Heart right ventricle (tissue), 16 donors: ENCODE measurements around the gene KLHL42. TPM values are rescaled to one million over a fixed set of nuclear protein-coding genes. Genes with fewer than 3 reads are reported as not detected.

Experiments used
- ATAC-seq, 8 donors: fragments of 200-7000 bp; cut with Tn5 transposase; one replicate each; pipeline ENCODE4 v1.9.1; 2020; ENCODE audit warnings: mild to moderate bottlenecking in 8 of 8, moderate library complexity in 8 of 8, moderate number of reproducible peaks in 1 of 8
- DNase-seq, 2 donors: peaks; one replicate each; pipeline ENCODE4 v3.0.0-alpha.2; 2020
- H3K27ac ChIP-seq, 10 donors: fragments of 200-600 bp; sonication (generic) in 2 of 10; one replicate each; pipeline versions ENCODE4 v1.5.0 to v1.8.0; 2020 to 2022; ENCODE audit warnings: mild to moderate bottlenecking in 3 of 10
- H3K27me3 ChIP-seq, 7 donors: fragments of 200-600 bp; one replicate each; pipeline ENCODE4 v1.8.0; 2021 to 2022; ENCODE audit warnings: mild to moderate bottlenecking in 2 of 7
- H3K36me3 ChIP-seq, 9 donors: fragments of 200-600 bp; sonication (generic) in 1 of 9; one replicate each; pipeline versions ENCODE4 v1.5.0 to v1.8.0; 2020 to 2022; ENCODE audit warnings: mild to moderate bottlenecking in 2 of 9
- H3K4me1 ChIP-seq, 9 donors: fragments of 200-600 bp; sonication (generic) in 1 of 9; one replicate each; pipeline versions ENCODE4 v1.5.0 to v1.8.0; 2020 to 2022; ENCODE audit warnings: mild to moderate bottlenecking in 4 of 9
- H3K4me3 ChIP-seq, 10 donors: fragments of 200-600 bp; sonication (generic) in 2 of 10; one replicate each; pipeline versions ENCODE4 v1.5.0 to v1.8.0; 2020 to 2022; ENCODE audit warnings: mild to moderate bottlenecking in 7 of 10, moderate library complexity in 2 of 10
- H3K9me3 ChIP-seq, 11 donors: fragments of 200-600 bp in 10 of 11; sonication (generic) in 2 of 11; one replicate each; pipeline versions ENCODE4 v1.5.0 to v1.8.0; 2013 to 2022; ENCODE audit warnings: mild to moderate bottlenecking in 2 of 11, control low read depth in 1 of 11, moderate library complexity in 1 of 11
- CTCF ChIP-seq, 9 donors: fragments of 200-600 bp; sonication (generic) in 2 of 9; IDR thresholded peaks; one replicate each; pipeline versions ENCODE4 v1.5.0 to v1.8.0; 2021 to 2022; ENCODE audit warnings: antibody characterized with exemption in 9 of 9, mild to moderate bottlenecking in 5 of 9, moderate library complexity in 1 of 9
- WGBS, 2 donors: extraction: QIAGEN DNeasy Blood & Tissue Kit; methylation state at CpG; one replicate each; pipeline ENCODE4 v1.1.7; 2013; ENCODE audit warnings: inconsistent platforms in 1 of 2; 5-methylcytosine and 5-hydroxymethylcytosine counted together
- intact Hi-C, 10 donors: fragments of 100-400 bp; cut with DNase I; formaldehyde crosslinking; loops; one replicate each; pipeline versions ENCODE4 v1.11.1 to v1.14.2; 2022
- polyA plus RNA-seq, 2 donors: library from polyadenylated mRNA; stranded (reverse); fragments of 200-250 nt; gene quantifications; one replicate each; pipeline ENCODE4 v1.2.3, GENCODE V29; 2013
- total RNA-seq, 10 donors: library from RNA; stranded (reverse); fragmentation: NEBNext Ultra II Directional in 3 of 10; extraction: Animal tissue kit (Norgen Biotek cat#: 25700) in 3 of 10; gene quantifications; one replicate each; pipeline versions ENCODE4 v1.2.1 to v1.2.4, GENCODE V29; 2021 to 2023
- donor health status: Arrhythmogenic right ventricular cardiomyopathy.
- donor health status: ischemic (EF 13 %, LVEDD 7.1; RV severe dilation, severe dysfunction).
- donor health status: healthy with polysubstance abuse.
- donor health status: DM: no; HTN: yes; CAD: no.
- donor health status: DM: no; HTN: no; CAD: no.
- donor health status: ischemic (EF 25% LVEDD 6.9; RV normal size, moderate dysfunction).
- donor health status: ischemic (EF 25% LVEDD 5.7; RV mildly dilated, moderate dysfunction).
- donor health status: healthy.
- donor health status: DM: yes; HTN: yes; CAD: no.
- donor health status: Ischemic cardiomyopathy.
- donor health status: ischemic (EF 35%, LVEDD 5.7; RV mildly dilated, moderate dysfunction).
- donor health status: nonischemic (EF 11% LVEDD 7.7; RV severe dilation, severe dysfunction).
- donor health status: DM: yes; HTN: yes; CAD: no.
- donor health status: PGD.
- donor health status: ischemic (EF 29% LVEDD 5.4; RV normal size, mild dysfunction).
- donor health status: nonischemic (EF 23%, LVEDD 6.1; RV moderate dilation, normal function).

KLHL42 gene
- total and polyA plus RNA-seq, 12 donors: 4.0 to 10.9 (median 6.4) TPM

GRCh38 chr12:27790179-27790578 lies 10.1 kb downstream of the KLHL42 start:
- peaks cover 0 to 11% (median 0%) of the 10 kb centered on the region in 9 donors for H3K4me1 ChIP-seq
- ATAC-seq (no peak), DNase-seq (no peak)
- WGBS, 2 donors: 95 to 98% methylated on average over 2 of the region's 2 CpGs
- H3K27me3 ChIP-seq: no peaks in the 10 kb centered on the region
- no peak overlapping the region for H3K4me3 ChIP-seq
- H3K9me3 ChIP-seq: no peaks in the 10 kb centered on the region
- no peak overlapping the region for H3K27ac ChIP-seq
- intact Hi-C loops: no loop called here
- H3K36me3 ChIP-seq: peaks cover 0 to 55% (median 9%) of the 10 kb centered on the region in 9 donors
- no peak for TF ChIP-seq CTCF (IDR thresholded peaks at IDR 0.05)

- H3K27me3 ChIP-seq: no peaks in the 10 kb centered on the region
- peaks cover 0 to 94% (median 37%) of the 10 kb centered on the region in 9 donors for H3K36me3 ChIP-seq
- H3K4me1 ChIP-seq: no peaks in the 10 kb centered on the region
- ATAC-seq (no peak), DNase-seq (no peak)
- intact Hi-C loops: no loop called here
- WGBS, 2 donors: 93 to 95% methylated on average over 6 of the region's 6 CpGs
- no peak overlapping the region for H3K4me3 ChIP-seq
- no peaks in the 10 kb centered on the region for H3K9me3 ChIP-seq
- TF ChIP-seq CTCF (IDR thresholded peaks at IDR 0.05): no peak
- H3K27ac ChIP-seq: no peak overlapping the region
Observed at GRCh38 chr12:27794818-27795584, 15.0 kb downstream of the KLHL42 start.

- Histone ChIP-seq H3K9me3 (no peaks in the 10 kb centered on the region), H3K27me3 (no peaks in the 10 kb centered on the region), H3K4me3 (no peak overlapping the region), H3K36me3 (peaks cover 0 to 98% (median 37%) of the 10 kb centered on the region in 9 donors), H3K4me1 (no peaks in the 10 kb centered on the region), H3K27ac (no peak overlapping the region)
- TF ChIP-seq CTCF (IDR thresholded peaks at IDR 0.05): no peak
- 86 to 91% methylated on average over 7 of the region's 7 CpGs for WGBS, 2 donors
- DNase-seq: no peak
- ATAC-seq: no peak
- intact Hi-C loops: no loop called here
Observed at GRCh38 chr12:27796128-27796527, 16.1 kb downstream of the KLHL42 start.

GRCh38 chr12:27797301-27798025 lies 17.4 kb downstream of the KLHL42 start:
- ATAC-seq (no peak), DNase-seq (no peak)
- Histone ChIP-seq H3K27me3 (no peaks in the 10 kb centered on the region), H3K36me3 (peaks cover 0 to 87% (median 29%) of the 10 kb centered on the region in 9 donors), H3K4me1 (no peaks in the 10 kb centered on the region), H3K27ac (no peak overlapping the region), H3K9me3 (no peaks in the 10 kb centered on the region), H3K4me3 (no peak overlapping the region)
- intact Hi-C loops: no loop called here
- no peak for TF ChIP-seq CTCF (IDR thresholded peaks at IDR 0.05)
- 93 to 95% methylated on average over 24 of the region's 24 CpGs for WGBS, 2 donors
